PC-9 (cell line): Measurements from ENCODE around the gene MIA. TPM values are rescaled to one million over a fixed set of nuclear protein-coding genes. Genes with fewer than 3 reads are reported as not detected.
A peak's percentile ranks its signal among the peaks of the same experiment; 100 is the strongest.

Experiments used
- BruUV-seq: library from RNA; stranded (reverse); fragments of 400-500 nt; replicated peaks from 2 replicates; lab custom pipeline; 2021; lab: Mats Ljungman, UMichigan
- CTCF ChIA-PET: fragments of 300-600 bp; sonication (Branson Sonifier 250); formaldehyde crosslinking; loops from one replicate; lab custom pipeline; 2022; ENCODE audit warnings: antibody characterized with exemption; lab: Charles Lee
- POLR2A ChIA-PET: fragments of 300-600 bp; sonication (Branson Sonifier 250); formaldehyde crosslinking; loops from one replicate; lab custom pipeline; 2022; ENCODE audit warnings: antibody characterized with exemption; ENCODE audit not compliant: unreplicated experiment; lab: Charles Lee
- DNase-seq, 2 experiments: peaks; one replicate each; pipeline versions ENCODE4 v3.0.0 to v3.0.0-alpha.2; 2015 to 2022; ENCODE audit warnings: mixed read lengths in 1 of 2
- H2AFZ ChIP-seq: fragments of 200-600 bp; sonication (generic); 2 replicates; pipeline ENCODE4 v1.8.1; 2017; ENCODE audit warnings: antibody characterized with exemption
- H3F3A ChIP-seq: fragments of 200-600 bp; sonication (generic); 2 replicates; pipeline ENCODE4 v1.8.1; 2017; ENCODE audit warnings: antibody characterized with exemption, mild to moderate bottlenecking, low read depth; ENCODE audit not compliant: insufficient read depth
- H3K27ac ChIP-seq: fragments of 200-600 bp; sonication (generic); 2 replicates; pipeline ENCODE4 v1.6.1; 2016; ENCODE audit warnings: mixed run types
- H3K27me3 ChIP-seq: fragments of 200-600 bp; sonication (generic); 2 replicates; pipeline ENCODE4 v1.6.1; 2016; ENCODE audit warnings: low read depth, mixed run types; ENCODE audit not compliant: insufficient read depth
- H3K36me3 ChIP-seq: fragments of 200-600 bp; sonication (generic); 2 replicates; pipeline ENCODE4 v1.6.1; 2016; ENCODE audit warnings: low read depth, mixed run types
- H3K4me1 ChIP-seq: fragments of 200-600 bp; sonication (generic); replicated peaks from 2 replicates; pipeline ENCODE4 v1.6.1; 2016; ENCODE audit warnings: mixed run types; ENCODE audit not compliant: insufficient read depth
- H3K4me2 ChIP-seq: fragments of 200-600 bp; sonication (generic); 2 replicates; pipeline ENCODE4 v1.6.1; 2017; ENCODE audit warnings: mixed run types
- H3K4me3 ChIP-seq: fragments of 200-600 bp; sonication (generic); 2 replicates; pipeline ENCODE4 v1.6.1; 2016; ENCODE audit warnings: mixed run types
- H3K79me2 ChIP-seq: fragments of 200-600 bp; sonication (generic); 2 replicates; pipeline ENCODE4 v1.6.1; 2017; ENCODE audit warnings: low read depth, mixed run types
- H3K9me2 ChIP-seq: fragments of 200-600 bp; sonication (generic); 2 replicates; pipeline ENCODE4 v1.8.1; 2017; ENCODE audit warnings: mild to moderate bottlenecking; ENCODE audit not compliant: insufficient read depth
- H3K9me3 ChIP-seq: fragments of 200-600 bp; sonication (generic); 2 replicates; pipeline ENCODE4 v1.8.1; 2016; ENCODE audit warnings: low read depth; ENCODE audit not compliant: insufficient read depth
- H4K20me1 ChIP-seq: fragments of 200-600 bp; sonication (generic); 2 replicates; pipeline ENCODE4 v1.8.1; 2017; ENCODE audit not compliant: insufficient read depth
- CTCF ChIP-seq: fragments of 200-600 bp; sonication (generic); conservative IDR thresholded peaks from 2 replicates; pipeline ENCODE4 v1.6.1; 2017; ENCODE audit warnings: mixed run types, antibody characterized with exemption, mild to moderate bottlenecking, moderate library complexity
- EZH2 ChIP-seq: fragments of 200-600 bp; sonication (generic); IDR thresholded peaks from 2 replicates; pipeline ENCODE4 v1.8.0; 2017; ENCODE audit warnings: antibody characterized with exemption, low read depth
- intact Hi-C: fragments of 100-400 bp; cut with micrococcal nuclease; formaldehyde crosslinking; loops from one replicate; pipeline ENCODE4 v1.10.0; 2022; ENCODE audit not compliant: unreplicated experiment
- total RNA-seq: library from RNA; stranded (reverse); gene quantifications from 2 replicates; pipeline ENCODE4 v1.2.3, GENCODE V29; 2021

The MIA gene
- total RNA-seq, 1 experiment from 2014 or later = 2.7 TPM

- Histone ChIP-seq H3K36me3 (no peaks in the 10 kb centered on the region), H3K27ac (peak overlapping the region; percentile 33), H3K9me3 (no peaks in the 10 kb centered on the region), H2AFZ (no peak overlapping the region), H3K4me1 (peaks cover 20% of the 10 kb centered on the region), H3F3A (peaks cover 24% of the 10 kb centered on the region), H3K79me2 (no peaks in the 10 kb centered on the region), H3K27me3 (no peaks in the 10 kb centered on the region), H3K4me2 (peak overlapping the region; percentile 53; the same call in 1 of the 2 replicates), H3K9me2 (no peaks in the 10 kb centered on the region), H3K4me3 (no peak overlapping the region), H4K20me1 (no peaks in the 10 kb centered on the region)
- CTCF ChIA-PET = no interaction called here
- POLR2A ChIA-PET = no interaction called here
- DNase-seq = no peak
- intact Hi-C loops = no loop called here
- TF ChIP-seq CTCF (no peak), EZH2 (no peak)
- no TSS peak for BruUV-seq
Observed at GRCh38 chr19:40791996-40792395, 16.7 kb downstream of the MIA start.

- peak overlapping the region; percentile 63; the same call in 1 of the 2 replicates for H3K4me2 ChIP-seq
- no peaks in the 10 kb centered on the region for H3K27me3 ChIP-seq
- no peak overlapping the region for H3K4me3 ChIP-seq
- peaks cover 16% of the 10 kb centered on the region for H4K20me1 ChIP-seq
- no TSS peak for BruUV-seq
- no peaks in the 10 kb centered on the region for H3K9me2 ChIP-seq
- no peak for DNase-seq
- peaks cover 29% of the 10 kb centered on the region for H3K79me2 ChIP-seq
- ChIA-PET POLR2A (no interaction called here), CTCF (no interaction called here)
- no peaks in the 10 kb centered on the region for H3K9me3 ChIP-seq
- TF ChIP-seq EZH2 (no peak), CTCF (no peak)
- H3K36me3 ChIP-seq = peaks cover 1% of the 10 kb centered on the region; the same call in 1 of the 2 replicates
- intact Hi-C loops = no loop called here
- no peak overlapping the region for H2AFZ ChIP-seq
- peaks cover 14% of the 10 kb centered on the region; the same call in 1 of the 2 replicates for H3F3A ChIP-seq
- H3K27ac ChIP-seq = no peak overlapping the region
- peaks cover 29% of the 10 kb centered on the region for H3K4me1 ChIP-seq
Observed at GRCh38 chr19:40797166-40797962, 22.0 kb downstream of the MIA start.

- POLR2A ChIA-PET = interaction anchor here (0.6 to 1.2 kb wide), 4 partner anchors 19 to 450 kb away, joined by 3 to 9 read pairs (median 4); partner anchors contain the start of genes C19orf47 and PLD3
- peaks cover 6% of the 10 kb centered on the region; the same call in 1 of the 2 replicates for H3F3A ChIP-seq
- DNase-seq = peak in 1 of 2 experiments; percentile 57
Observed at GRCh38 chr19:40797963-40798682, 22.8 kb downstream of the MIA start.

More at GRCh38 chr19:40797963-40798682, 22.8 kb downstream of the MIA start:
- H3K9me3 ChIP-seq = no peaks in the 10 kb centered on the region
- H3K9me2 ChIP-seq = no peaks in the 10 kb centered on the region
- CTCF ChIA-PET = interaction anchor here (1.3 kb wide), 1 partner anchor 20 kb away, joined by 11 read pairs; the partner anchor contains the start of gene RAB4B
- H3K4me3 ChIP-seq = peak overlapping the region; percentile 52
- peaks cover 24% of the 10 kb centered on the region for H4K20me1 ChIP-seq
- H3K79me2 ChIP-seq = peaks cover 36% of the 10 kb centered on the region
- peak overlapping the region; percentile 75 for H2AFZ ChIP-seq
- peaks cover 28% of the 10 kb centered on the region for H3K4me1 ChIP-seq
- H3K4me2 ChIP-seq = peak overlapping the region; percentile 63
- peaks cover 3% of the 10 kb centered on the region; the same call in 1 of the 2 replicates for H3K36me3 ChIP-seq
- BruUV-seq = TSS peak; percentile 90
- TF ChIP-seq CTCF (peak; percentile 60; the same call in 1 of the 2 replicates), EZH2 (no peak)
- peak overlapping the region; percentile 11; the same call in 1 of the 2 replicates for H3K27ac ChIP-seq
- intact Hi-C loops = loop anchor here (1.0 to 2.0 kb wide), 3 partner anchors 20 to 135 kb away; partner anchors contain the start of genes ACTMAP, RAB4B and SNRPA
- no peaks in the 10 kb centered on the region for H3K27me3 ChIP-seq
